ENCODE data around the gene TMEM53.

Gene TMEM53

DNA sequence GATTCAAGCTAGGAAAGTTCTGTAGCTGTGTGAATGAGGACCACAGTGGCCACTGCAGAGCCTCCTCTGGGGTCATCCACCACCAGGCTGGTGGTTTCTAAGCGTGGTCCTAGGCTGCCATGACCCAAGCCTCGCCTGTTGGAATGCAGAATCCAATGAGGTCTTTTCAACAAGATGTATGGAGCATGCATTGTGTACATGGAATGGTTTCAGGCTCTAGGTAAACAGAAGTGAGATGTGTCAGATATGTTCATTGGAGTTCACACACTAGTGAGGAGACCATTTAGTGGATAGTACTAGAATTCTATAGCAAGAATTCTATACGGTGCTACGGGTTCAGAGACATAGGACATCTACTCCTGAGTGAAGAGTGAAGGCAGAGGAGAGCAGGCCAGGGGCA lies 46.0 kb upstream of the TMEM53 start:
- Histone ChIP-seq H3K4me1 (peaks cover 0 to 3% (median 0%) of the 10 kb centered on the region in 4 donors), H3K27me3 (peaks cover 0 to 3% of the 10 kb centered on the region in 2 donors), H3K9me3 (no peaks in the 10 kb centered on the region), H3K36me3 (no peaks in the 10 kb centered on the region), H3K27ac (no peak overlapping the region), H3K4me3 (no peak overlapping the region)
- no peak for TF ChIP-seq CTCF (IDR thresholded peaks at IDR 0.05)
- intact Hi-C loops (cut with DNase I; ENCODE audit: low total_unique reads) = loop anchor here (10.0 kb wide), 1 partner anchor 285 kb away; no protein-coding TSS in a partner anchor
- DNase-seq = no peak

GRCh38 chr1:44719318-44719717 lies 45.0 kb upstream of the TMEM53 start:
- no peak for DNase-seq
- Histone ChIP-seq H3K9me3 (no peaks in the 10 kb centered on the region), H3K36me3 (no peaks in the 10 kb centered on the region), H3K27ac (no peak overlapping the region), H3K4me3 (no peak overlapping the region), H3K27me3 (peaks cover 0 to 3% of the 10 kb centered on the region in 2 donors), H3K4me1 (peaks cover 0 to 5% (median 0%) of the 10 kb centered on the region in 4 donors)
- TF ChIP-seq CTCF (IDR thresholded peaks at IDR 0.05) = no peak
- intact Hi-C loops (cut with DNase I; ENCODE audit: low total_unique reads) = no loop called here

- Histone ChIP-seq H3K9me3 (no peaks in the 10 kb centered on the region), H3K4me3 (no peak overlapping the region), H3K27ac (no peak overlapping the region), H3K36me3 (no peaks in the 10 kb centered on the region), H3K4me1 (peaks cover 0 to 5% (median 0%) of the 10 kb centered on the region in 4 donors), H3K27me3 (peaks cover 0 to 3% of the 10 kb centered on the region in 2 donors)
- no peak for TF ChIP-seq CTCF (IDR thresholded peaks at IDR 0.05)
- no peak for DNase-seq
- intact Hi-C loops (cut with DNase I; ENCODE audit: low total_unique reads) = no loop called here
Observed at GRCh38 chr1:44718091-44718490, 43.8 kb upstream of the TMEM53 start.

GRCh38 chr1:44717653-44718052 lies 43.4 kb upstream of the TMEM53 start:
- H3K4me3 ChIP-seq = no peak overlapping the region
- H3K27ac ChIP-seq = no peak overlapping the region
- DNase-seq = no peak
- intact Hi-C loops (cut with DNase I; ENCODE audit: low total_unique reads) = no loop called here
- no peaks in the 10 kb centered on the region for H3K36me3 ChIP-seq
- H3K27me3 ChIP-seq = peaks cover 0 to 3% of the 10 kb centered on the region in 2 donors
- H3K9me3 ChIP-seq = no peaks in the 10 kb centered on the region
- H3K4me1 ChIP-seq = peaks cover 0 to 5% (median 0%) of the 10 kb centered on the region in 4 donors
- TF ChIP-seq CTCF (IDR thresholded peaks at IDR 0.05) = no peak

DNA sequence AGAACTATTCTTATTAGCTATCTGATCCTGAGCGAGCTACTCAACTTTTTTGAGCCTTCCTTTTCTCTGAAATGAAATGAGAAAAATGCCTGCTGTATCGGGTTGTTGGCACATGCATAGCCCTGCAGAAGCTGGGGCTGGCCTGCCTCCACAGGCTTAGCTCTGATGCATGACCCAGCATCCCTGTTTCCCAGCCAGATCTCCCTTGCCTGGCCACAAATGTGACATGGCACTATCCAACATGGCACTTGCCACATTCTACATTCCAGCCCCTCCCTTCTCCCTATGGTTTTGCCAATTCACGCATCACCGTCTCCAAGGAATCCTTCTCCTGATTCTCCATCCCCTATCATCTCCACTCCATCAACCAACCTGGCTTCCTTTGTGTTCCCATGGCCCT lies 42.9 kb upstream of the TMEM53 start:
- H3K27ac ChIP-seq = no peak overlapping the region
- no peak for TF ChIP-seq CTCF (IDR thresholded peaks at IDR 0.05)
- H3K9me3 ChIP-seq = no peaks in the 10 kb centered on the region
- no peaks in the 10 kb centered on the region for H3K36me3 ChIP-seq
- H3K4me1 ChIP-seq = peaks cover 0 to 5% (median 0%) of the 10 kb centered on the region in 4 donors
- intact Hi-C loops (cut with DNase I; ENCODE audit: low total_unique reads) = no loop called here
- no peak for DNase-seq
- H3K27me3 ChIP-seq = peaks cover 0 to 3% of the 10 kb centered on the region in 2 donors
- no peak overlapping the region for H3K4me3 ChIP-seq

All from tibial artery (tissue), 4 donors.